GM23338 (cell line): Measurements from ENCODE around the gene STK38L. TPM values are rescaled to one million over a fixed set of nuclear protein-coding genes. Genes with fewer than 3 reads are reported as not detected.

ENCODE experiments used
- ATAC-seq: fragments of 200-7000 bp; cut with Tn5 transposase; 3 replicates; pipeline ENCODE4 v1.9.1; 2020
- DNase-seq: peaks from one replicate; pipeline ENCODE4 v3.0.0-alpha.2; 2015; ENCODE audit warnings: low spot score
- H2AFZ ChIP-seq: fragments of 200-600 bp; sonication (generic); 2 replicates; pipeline ENCODE4 v1.8.0; 2016; ENCODE audit warnings: antibody characterized with exemption, mild to moderate bottlenecking, moderate library complexity
- H3F3A ChIP-seq: fragments of 200-600 bp; sonication (generic); replicated peaks from 2 replicates; pipeline ENCODE4 v1.8.0; 2017; ENCODE audit warnings: antibody characterized with exemption, mixed run types, low read depth
- H3K27ac ChIP-seq: fragments of 200-600 bp; sonication (generic); 2 replicates; pipeline ENCODE4 v1.6.1; 2016; ENCODE audit warnings: low read depth
- H3K27me3 ChIP-seq: fragments of 200-600 bp; sonication (generic); 2 replicates; pipeline ENCODE4 v1.8.0; 2016; ENCODE audit warnings: mild to moderate bottlenecking, mixed run types, moderate library complexity; ENCODE audit not compliant: insufficient read depth
- H3K36me3 ChIP-seq: fragments of 200-600 bp; sonication (generic); 2 replicates; pipeline ENCODE4 v1.8.0; 2016; ENCODE audit warnings: mild to moderate bottlenecking; ENCODE audit not compliant: insufficient read depth
- H3K4me1 ChIP-seq: fragments of 200-600 bp; sonication (generic); 2 replicates; pipeline ENCODE4 v1.8.0; 2016; ENCODE audit warnings: mild to moderate bottlenecking, moderate library complexity; ENCODE audit not compliant: insufficient read depth
- H3K4me2 ChIP-seq: fragments of 200-600 bp; sonication (generic); 2 replicates; pipeline ENCODE4 v1.7.1; 2017; ENCODE audit warnings: mixed run types
- H3K4me3 ChIP-seq: fragments of 200-600 bp; sonication (generic); 2 replicates; pipeline ENCODE4 v1.6.1; 2016; ENCODE audit warnings: mixed run types
- H3K79me2 ChIP-seq: fragments of 200-600 bp; sonication (generic); replicated peaks from 2 replicates; pipeline ENCODE4 v1.8.0; 2017; ENCODE audit warnings: mild to moderate bottlenecking; ENCODE audit not compliant: insufficient read depth
- H3K9me2 ChIP-seq: fragments of 200-600 bp; sonication (generic); 2 replicates; pipeline ENCODE4 v1.8.0; 2017; ENCODE audit not compliant: insufficient read depth
- H4K20me1 ChIP-seq: fragments of 200-600 bp; sonication (generic); replicated peaks from 2 replicates; pipeline ENCODE4 v1.8.0; 2017; ENCODE audit warnings: mild to moderate bottlenecking; ENCODE audit not compliant: insufficient read depth
- H3K27ac Mint-ChIP-seq: 2 replicates; pipeline ENCODE4 v1.8.0; 2020; ENCODE audit warnings: inconsistent platforms, mild to moderate bottlenecking, moderate library complexity, mixed read lengths
- H3K27me3 Mint-ChIP-seq: 3 replicates; pipeline ENCODE4 v1.8.0; 2022; ENCODE audit warnings: low read depth, mild to moderate bottlenecking, moderate library complexity, mixed read lengths, inconsistent platforms; ENCODE audit not compliant: insufficient read depth, poor library complexity
- H3K36me3 Mint-ChIP-seq: 3 replicates; pipeline ENCODE4 v1.8.0; 2021; ENCODE audit warnings: low read depth, mild to moderate bottlenecking, inconsistent platforms, moderate library complexity, mixed read lengths
- H3K4me1 Mint-ChIP-seq: 3 replicates; pipeline ENCODE4 v1.8.0; 2020; ENCODE audit warnings: mild to moderate bottlenecking, inconsistent platforms, mixed read lengths
- H3K4me3 Mint-ChIP-seq: 3 replicates; pipeline ENCODE4 v1.8.0; 2021; ENCODE audit warnings: moderate library complexity, mild to moderate bottlenecking, inconsistent platforms, mixed read lengths
- H3K9me3 Mint-ChIP-seq: 3 replicates; pipeline ENCODE4 v1.8.0; 2020; ENCODE audit warnings: moderate library complexity, mild to moderate bottlenecking, inconsistent platforms, mixed read lengths
- CTCF ChIP-seq, 2 experiments: fragments of 200-600 bp in 1 of 2; sonication (generic) in 1 of 2; conservative IDR thresholded peaks; 2 replicates each; pipeline versions ENCODE4 v1.5.1 to v1.6.1; 2016 to 2017; ENCODE audit warnings: antibody characterized with exemption in 2 of 2, low read depth in 2 of 2, mild to moderate bottlenecking in 2 of 2, moderate library complexity in 1 of 2
- POLR2AphosphoS5 ChIP-seq: IDR thresholded peaks from 2 replicates; pipeline ENCODE4 v1.6.1; 2016; ENCODE audit warnings: antibody characterized with exemption, low read depth
- STAT1 ChIP-seq: IDR thresholded peaks from one replicate; pipeline ENCODE4 v1.6.1; 2016; ENCODE audit warnings: antibody characterized with exemption; ENCODE audit not compliant: unreplicated experiment
- ZNF114 ChIP-seq: fragments of 250-450 bp; sonication (Bioruptor Pico); IDR thresholded peaks from 2 replicates; pipeline ENCODE4 v1.5.0; 2020; ENCODE audit warnings: mild to moderate bottlenecking, moderate library complexity
- ZNF462 ChIP-seq: fragments of 250-450 bp; sonication (Bioruptor Pico); IDR thresholded peaks from 2 replicates; pipeline ENCODE4 v1.5.0; 2020; ENCODE audit warnings: mild to moderate bottlenecking, moderate library complexity
- polyA plus RNA-seq: library from polyadenylated mRNA; unstranded; fragments of >200 nt; fragmentation: Nextera tagmentation; extraction: Ambion mirVana; gene quantifications from 2 replicates; pipeline ENCODE4 v1.2.1, GENCODE V29; 2016
- total RNA-seq: library from RNA; depleted of rRNA; stranded (reverse); fragments of >200 nt; shearing (Covaris generic); gene quantifications from 2 replicates; pipeline ENCODE4 v1.2.3, GENCODE V29; 2014
- TF ChIP-seq, protein P1 (sequence below): IDR thresholded peaks from one replicate; pipeline ENCODE4 v1.6.1; 2018; ENCODE audit warnings: antibody characterized with exemption; ENCODE audit not compliant: unreplicated experiment

The STK38L gene
- total and polyA plus RNA-seq, 2 experiments from 2014 or later, result 28.9 to 56.5 TPM

GRCh38 chr12:27276275-27276674 is 32.2 kb downstream of the STK38L start:
- Mint-ChIP-seq H3K27me3 (peaks cover 2% of the 10 kb centered on the region), H3K36me3 (no peaks in the 10 kb centered on the region), H3K4me3 (peak overlapping the region; percentile 51), H3K4me1 (peaks cover 63% of the 10 kb centered on the region), H3K9me3 (no peaks in the 10 kb centered on the region), H3K27ac (peak overlapping the region; percentile 0; the same call in 1 of the 2 replicates)
- TF ChIP-seq CTCF (conservative IDR thresholded peaks at IDR 0.05; ENCODE audit: low read depth in 2 of 2) (no peak), POLR2AphosphoS5 (no peak), ZNF462 (CRISPR knock-in tag) (peak; percentile 86)
- Histone ChIP-seq H2AFZ (no peak overlapping the region), H3K4me2 (peak overlapping the region; percentile 6), H3K9me2 (no peaks in the 10 kb centered on the region), H4K20me1 (no peaks in the 10 kb centered on the region), H3K4me3 (no peak overlapping the region), H3K36me3 (no peaks in the 10 kb centered on the region), H3F3A (no peaks in the 10 kb centered on the region), H3K4me1 (peaks cover 67% of the 10 kb centered on the region), H3K27ac (peak overlapping the region; percentile 10; the same call in 1 of the 2 replicates), H3K79me2 (peaks cover 52% of the 10 kb centered on the region), H3K27me3 (no peaks in the 10 kb centered on the region)
- ATAC-seq (peak; percentile 86), DNase-seq (peak; percentile 74)

GRCh38 chr12:27277846-27278260 is 33.8 kb downstream of the STK38L start:
- Histone ChIP-seq H3K9me2 (no peaks in the 10 kb centered on the region), H4K20me1 (no peaks in the 10 kb centered on the region), H3K79me2 (peaks cover 36% of the 10 kb centered on the region), H3K27me3 (no peaks in the 10 kb centered on the region), H3K27ac (no peak overlapping the region), H3K4me2 (peak overlapping the region; percentile 6), H3K4me1 (peaks cover 62% of the 10 kb centered on the region), H3K36me3 (no peaks in the 10 kb centered on the region), H3F3A (no peaks in the 10 kb centered on the region), H2AFZ (no peak overlapping the region), H3K4me3 (no peak overlapping the region)
- Mint-ChIP-seq H3K9me3 (no peaks in the 10 kb centered on the region), H3K36me3 (no peaks in the 10 kb centered on the region), H3K4me1 (peaks cover 51% of the 10 kb centered on the region), H3K27ac (peak overlapping the region; percentile 34), H3K4me3 (no peak overlapping the region; the same call in 2 of the 3 replicates), H3K27me3 (peaks cover 2% of the 10 kb centered on the region)
- peak; percentile 59 for DNase-seq
- peak; percentile 24 for ATAC-seq
- TF ChIP-seq CTCF (conservative IDR thresholded peaks at IDR 0.05; ENCODE audit: low read depth in 2 of 2), result no peak
- TF ChIP-seq STAT1, result no peak
- no peak for TF ChIP-seq ZNF114 (CRISPR knock-in tag)
- TF ChIP-seq, protein P1, sequence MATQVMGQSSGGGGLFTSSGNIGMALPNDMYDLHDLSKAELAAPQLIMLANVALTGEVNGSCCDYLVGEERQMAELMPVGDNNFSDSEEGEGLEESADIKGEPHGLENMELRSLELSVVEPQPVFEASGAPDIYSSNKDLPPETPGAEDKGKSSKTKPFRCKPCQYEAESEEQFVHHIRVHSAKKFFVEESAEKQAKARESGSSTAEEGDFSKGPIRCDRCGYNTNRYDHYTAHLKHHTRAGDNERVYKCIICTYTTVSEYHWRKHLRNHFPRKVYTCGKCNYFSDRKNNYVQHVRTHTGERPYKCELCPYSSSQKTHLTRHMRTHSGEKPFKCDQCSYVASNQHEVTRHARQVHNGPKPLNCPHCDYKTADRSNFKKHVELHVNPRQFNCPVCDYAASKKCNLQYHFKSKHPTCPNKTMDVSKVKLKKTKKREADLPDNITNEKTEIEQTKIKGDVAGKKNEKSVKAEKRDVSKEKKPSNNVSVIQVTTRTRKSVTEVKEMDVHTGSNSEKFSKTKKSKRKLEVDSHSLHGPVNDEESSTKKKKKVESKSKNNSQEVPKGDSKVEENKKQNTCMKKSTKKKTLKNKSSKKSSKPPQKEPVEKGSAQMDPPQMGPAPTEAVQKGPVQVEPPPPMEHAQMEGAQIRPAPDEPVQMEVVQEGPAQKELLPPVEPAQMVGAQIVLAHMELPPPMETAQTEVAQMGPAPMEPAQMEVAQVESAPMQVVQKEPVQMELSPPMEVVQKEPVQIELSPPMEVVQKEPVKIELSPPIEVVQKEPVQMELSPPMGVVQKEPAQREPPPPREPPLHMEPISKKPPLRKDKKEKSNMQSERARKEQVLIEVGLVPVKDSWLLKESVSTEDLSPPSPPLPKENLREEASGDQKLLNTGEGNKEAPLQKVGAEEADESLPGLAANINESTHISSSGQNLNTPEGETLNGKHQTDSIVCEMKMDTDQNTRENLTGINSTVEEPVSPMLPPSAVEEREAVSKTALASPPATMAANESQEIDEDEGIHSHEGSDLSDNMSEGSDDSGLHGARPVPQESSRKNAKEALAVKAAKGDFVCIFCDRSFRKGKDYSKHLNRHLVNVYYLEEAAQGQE, result no peak
